K562 (cell line): ENCODE results near the gene RSPH6A. TPM values are rescaled to one million over a fixed set of nuclear protein-coding genes. Genes with fewer than 3 reads are reported as not detected.

Experiments
- ATAC-seq: fragments of 200-7000 bp; cut with Tn5 transposase; 3 replicates; pipeline ENCODE4 v1.9.1; 2020; ENCODE audit warnings: moderate library complexity
- BruUV-seq: library from RNA; stranded (reverse); fragments of 400-500 nt; replicated peaks from 2 replicates; lab custom pipeline; 2021; lab: Mats Ljungman, UMichigan
- CTCF ChIA-PET: fragments of 300-600 bp; formaldehyde crosslinking; extraction: SDS; loops from one replicate; lab custom pipeline; 2021; ENCODE audit warnings: low intra/inter-chr PET ratio; lab: Yijun Ruan, JAX
- POLR2A ChIA-PET: fragments of 300-600, 350-650 bp; sonication (Branson Sonifier 250); formaldehyde crosslinking; extraction: SDS; loops from one replicate; lab custom pipeline; 2021; ENCODE audit warnings: antibody characterized with exemption, inconsistent platforms; lab: Yijun Ruan, JAX
- DNase-seq, 4 experiments: peaks; one replicate each; pipeline versions ENCODE4 v3.0.0 to v3.0.0-alpha.2; 2011 to 2018; ENCODE audit warnings: low spot score in 3 of 4, mixed read lengths in 3 of 4; ENCODE audit errors: extremely low read depth in 1 of 4
- FAIRE-seq: peaks from 2 replicates; lab custom pipeline; 2011; peaks lifted over from hg19 to GRCh38; lab: Jason Lieb, UNC
- H2AFZ ChIP-seq: 2 replicates; pipeline ENCODE4 v1.6.0; 2011; ENCODE audit warnings: low read depth, low read length, control low read depth, inconsistent platforms
- H3K27ac ChIP-seq: fragments of 200-600 bp; 3 replicates; pipeline ENCODE4 v1.8.0; 2011; ENCODE audit warnings: low read depth, mild to moderate bottlenecking, control low read depth, inconsistent platforms, low read length, moderate library complexity, mixed read lengths; ENCODE audit errors: extremely low read depth
- H3K27me3 ChIP-seq, 2 experiments: fragments of 300-600 bp in 1 of 2; 2 replicates in 1 of 2; 3 replicates in 1 of 2; pipeline versions ENCODE4 v1.6.0 to v1.8.0; 2011; ENCODE audit warnings: inconsistent platforms in 2 of 2, low read length in 2 of 2, mild to moderate bottlenecking in 1 of 2, mixed read lengths in 1 of 2, moderate library complexity in 1 of 2; ENCODE audit not compliant: control insufficient read depth in 2 of 2, insufficient read depth in 2 of 2
- H3K36me3 ChIP-seq: fragments of 300-600 bp; 3 replicates; pipeline ENCODE4 v1.8.0; 2011; ENCODE audit warnings: mild to moderate bottlenecking, low read length, inconsistent platforms; ENCODE audit not compliant: control insufficient read depth, insufficient read depth
- H3K4me1 ChIP-seq, 2 experiments: fragments of 200-600 bp in 1 of 2; replicated peaks in 1 of 2; 2 replicates in 1 of 2; 3 replicates in 1 of 2; pipeline versions ENCODE4 v1.5.1 to v1.8.0; 2011; ENCODE audit warnings: inconsistent platforms in 2 of 2, low read length in 2 of 2, mild to moderate bottlenecking in 1 of 2, mixed read lengths in 1 of 2, moderate library complexity in 1 of 2; ENCODE audit not compliant: control insufficient read depth in 2 of 2, insufficient read depth in 2 of 2
- H3K4me2 ChIP-seq: 2 replicates; pipeline ENCODE4 v1.6.1; 2011; ENCODE audit warnings: low read length, control low read depth, inconsistent platforms, mixed read lengths; ENCODE audit not compliant: insufficient read depth
- H3K4me3 ChIP-seq: fragments of 200-600 bp; sonication (generic), shearing (Covaris generic); 2 replicates; pipeline ENCODE4 v1.5.1; 2016; ENCODE audit warnings: control low read depth, inconsistent platforms
- H3K79me2 ChIP-seq: fragments of 200-600 bp; 3 replicates; pipeline ENCODE4 v1.8.0; 2011; ENCODE audit warnings: low read length, inconsistent platforms; ENCODE audit not compliant: control insufficient read depth, insufficient read depth
- H3K9ac ChIP-seq, 2 experiments: 2 replicates each; pipeline versions ENCODE4 v1.6.0 to v1.6.1; 2011; ENCODE audit warnings: low read depth in 2 of 2, low read length in 2 of 2, control low read depth in 1 of 2, inconsistent platforms in 1 of 2, mild to moderate bottlenecking in 1 of 2, mixed read lengths in 1 of 2; ENCODE audit not compliant: insufficient read depth in 1 of 2
- H3K9me1 ChIP-seq: one replicate; pipeline ENCODE4 v1.6.0; 2011; ENCODE audit warnings: inconsistent platforms, mild to moderate bottlenecking, low read length, moderate library complexity; ENCODE audit not compliant: control insufficient read depth, insufficient read depth
- H3K9me3 ChIP-seq: replicated peaks from 2 replicates; pipeline ENCODE4 v1.5.1; 2011; ENCODE audit warnings: low read depth, low read length, inconsistent platforms; ENCODE audit not compliant: control insufficient read depth, insufficient read depth
- H4K20me1 ChIP-seq: replicated peaks from 2 replicates; pipeline ENCODE4 v1.6.1; 2011; ENCODE audit warnings: low read length, inconsistent platforms, mixed read lengths; ENCODE audit not compliant: control insufficient read depth, insufficient read depth
- CBX1 ChIP-seq: sonication (generic); IDR thresholded peaks from 2 replicates; pipeline ENCODE4 v1.6.1; 2016; ENCODE audit warnings: antibody characterized with exemption, low read depth, mild to moderate bottlenecking
- CBX8 ChIP-seq: fragments of 200-600 bp; sonication (generic); IDR thresholded peaks from 2 replicates; pipeline ENCODE4 v1.6.1; 2012; ENCODE audit warnings: borderline replicate concordance, mixed run types, low read depth, mild to moderate bottlenecking, moderate library complexity, mixed read lengths, low read length, control low read depth, inconsistent platforms; ENCODE audit not compliant: poor library complexity, severe bottlenecking; ENCODE audit errors: extremely low read depth
- ELF1 ChIP-seq: fragments of 200-800 bp; sonication (Bioruptor generic); IDR thresholded peaks from 2 replicates; pipeline ENCODE4 v1.6.1; 2016; ENCODE audit warnings: missing genetic modification characterization, missing compliant biosample characterization
- FOXJ2 ChIP-seq: fragments of 200-800 bp; sonication (Bioruptor generic); IDR thresholded peaks from 2 replicates; pipeline ENCODE4 v1.6.1; 2016; ENCODE audit warnings: missing genetic modification characterization, missing compliant biosample characterization
- MTA3 ChIP-seq: fragments of 450-650 bp; formaldehyde crosslinking; IDR thresholded peaks from 2 replicates; pipeline ENCODE4 v1.6.1; 2017; ENCODE audit warnings: mild to moderate bottlenecking, borderline replicate concordance
- POLR2B ChIP-seq: fragments of 450-650 bp; IDR thresholded peaks from 2 replicates; pipeline ENCODE4 v1.6.1; 2018; ENCODE audit warnings: low read depth; ENCODE audit not compliant: partially characterized antibody
- TFAM ChIP-seq: fragments of 250-450 bp; sonication (Bioruptor Pico); conservative IDR thresholded peaks from 2 replicates; pipeline ENCODE4 v1.5.0; 2021; ENCODE audit warnings: mild to moderate bottlenecking, moderate library complexity
- YY1 ChIP-seq, 3 experiments: IDR thresholded peaks; 2 replicates each; pipeline ENCODE4 v1.6.1; 2011; ENCODE audit warnings: low read length in 2 of 3, mild to moderate bottlenecking in 2 of 3, moderate library complexity in 2 of 3, borderline replicate concordance in 1 of 3, control low read depth in 1 of 3, low read depth in 1 of 3; ENCODE audit not compliant: insufficient read depth in 3 of 3, insufficient replicate concordance in 2 of 3, control insufficient read depth in 1 of 3, insufficient read length in 1 of 3; ENCODE audit errors: extremely low read depth in 1 of 3
- ZNF696 ChIP-seq: fragments of 250-450 bp; sonication (Bioruptor Pico); conservative IDR thresholded peaks from 2 replicates; pipeline ENCODE4 v1.4.0; 2020; ENCODE audit warnings: mild to moderate bottlenecking, moderate library complexity
- ZNF778 ChIP-seq: fragments of 450-650 bp; formaldehyde crosslinking; IDR thresholded peaks from 2 replicates; pipeline ENCODE4 v1.4.0; 2020; ENCODE audit warnings: mild to moderate bottlenecking, moderate library complexity
- WGBS: fragments of 100-300 bp; shearing (Covaris generic); methylation state at CpG from one replicate; pipeline ENCODE4 v1.1.6; 2016; ENCODE audit warnings: low coverage, mixed read lengths; ENCODE audit not compliant: insufficient coverage; ENCODE audit errors: missing lambda C conversion rate; 5-methylcytosine and 5-hydroxymethylcytosine counted together
- in situ Hi-C: fragments of 300-500 bp; cut with MboI; formaldehyde crosslinking; loops from 4 replicates; pipeline ENCODE4 v1.15.0; 2018; ENCODE audit warnings: inconsistent platforms, mixed read lengths
- intact Hi-C: fragments of 100-400 bp; cut with micrococcal nuclease; formaldehyde crosslinking; loops from 2 replicates; pipeline ENCODE4 v1.14.2; 2022
- polyA plus RNA-seq, 8 experiments: library from polyadenylated mRNA; depleted of rRNA in 4 of 8; stranded (reverse) in 5 of 8; unstranded in 3 of 8; fragments of >200 nt; fragmentation: Nextera tagmentation in 2 of 8; fragmentation: Illumina TruSeq in 1 of 8; extraction: Ambion mirVana in 2 of 8; extraction: Trizol in 1 of 8; gene quantifications; 2 replicates each; pipeline versions ENCODE4 v1.2.1 to v1.2.3, GENCODE V29; 2011 to 2014; ENCODE audit warnings: inconsistent platforms in 1 of 8, missing spikeins in 1 of 8
- total RNA-seq, 7 experiments: library from RNA; depleted of rRNA in 6 of 7; stranded (reverse); fragments of >200 nt in 6 of 7; fragmentation: Illumina TruSeq in 2 of 7; extraction: Trizol in 2 of 7; gene quantifications; 2 replicates each; pipeline versions ENCODE4 v1.2.1 to v1.2.3, GENCODE V29; 2011 to 2021; ENCODE audit warnings: low replicate concordance in 1 of 7
- TF ChIP-seq, protein P1 (sequence below): fragments of 450-650 bp; formaldehyde crosslinking; IDR thresholded peaks from 2 replicates; pipeline ENCODE4 v1.4.0; 2022; ENCODE audit warnings: missing genetic modification characterization
- TF ChIP-seq, protein P2 (sequence below): sonication (generic); formaldehyde crosslinking; IDR thresholded peaks from 2 replicates; pipeline ENCODE4 v1.8.1; 2023; ENCODE audit warnings: missing genetic modification reagents, mild to moderate bottlenecking, borderline replicate concordance
- TF ChIP-seq, protein P3 (sequence below): fragments of 250-450 bp; sonication (Bioruptor Pico); IDR thresholded peaks from 2 replicates; pipeline ENCODE4 v1.4.0; 2020; ENCODE audit warnings: mild to moderate bottlenecking

RSPH6A gene
- total and polyA plus RNA-seq, 9 of the 15 experiments (the other 6 are each of a cell fraction or from before 2014, with no cell fraction given), result 0.03 to 0.15 (median 0.07) TPM; not detected in 5

DNA sequence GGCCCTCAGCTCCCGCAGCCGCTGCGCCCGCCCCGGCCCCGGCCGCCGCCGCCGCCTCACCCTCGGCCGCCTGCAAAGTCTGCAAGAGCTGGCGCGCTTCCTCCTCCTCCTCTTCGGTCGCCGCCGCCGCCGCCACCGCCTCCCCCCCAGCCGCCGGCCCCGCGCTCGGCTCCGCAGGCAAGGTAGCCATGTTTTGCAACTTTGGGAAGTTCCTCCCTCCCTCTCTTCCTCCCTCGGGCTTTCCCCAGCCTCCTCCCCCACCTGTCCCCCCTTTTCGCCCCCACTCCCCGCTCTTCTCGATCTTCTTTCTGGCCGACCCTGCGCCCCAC is 46.5 kb downstream of the RSPH6A start:
- intact Hi-C loops, result no loop called here
- Histone ChIP-seq H3K79me2 (peaks cover 17% of the 10 kb centered on the region; the same call in 2 of the 3 replicates), H3K9ac (peak overlapping the region; percentile 69 to 98; a peak in 3 of 4 replicates), H3K36me3 (peaks cover 6% of the 10 kb centered on the region; the same call in 1 of the 3 replicates), H3K9me1 (no peaks in the 10 kb centered on the region), H2AFZ (peak overlapping the region; percentile 58), H3K27ac (peak overlapping the region; percentile 77), H3K4me3 (peak overlapping the region; percentile 56), H3K4me2 (peak overlapping the region; percentile 88), H4K20me1 (no peaks in the 10 kb centered on the region), H3K27me3 (no peaks in the 10 kb centered on the region), H3K9me3 (no peaks in the 10 kb centered on the region), H3K4me1 (peaks cover 10 to 83% of the 10 kb centered on the region in 2 experiments; a peak in 4 of 5 replicates)
- WGBS, result 0% methylated on average over 2 of the region's 33 CpGs
- CTCF ChIA-PET, result interaction anchor here (1.4 to 2.9 kb wide), 2 partner anchors 30 to 309 kb away, joined by 5 to 22 read pairs; no protein-coding TSS in a partner anchor
- POLR2A ChIA-PET, result interaction anchor here (0.9 to 5.9 kb wide), 5 partner anchors 12 to 86 kb away, joined by 3 to 70 read pairs (median 7); partner anchors contain the start of gene DMPK
- in situ Hi-C loops, result no loop called here
- FAIRE-seq (no peak), ATAC-seq (no peak), DNase-seq (peak; percentile 38 to 59 (median 45))
- BruUV-seq, result no TSS peak
- no peak for TF ChIP-seq CBX8
- no peak for TF ChIP-seq MTA3
- peak; percentile 5 to 81 (median 65) for TF ChIP-seq YY1 (IDR thresholded peaks at IDR 0.05; ENCODE audit: borderline replicate concordance in 1 of 3, control insufficient read depth in 1 of 3, extremely low read depth in 1 of 3, insufficient read depth in 3 of 3, insufficient read length in 1 of 3, insufficient replicate concordance in 2 of 3, low read depth in 1 of 3, low read length in 2 of 3)
- TF ChIP-seq ZNF778 (CRISPR knock-in tag), result no peak
- TF ChIP-seq TFAM (CRISPR knock-in tag), result no peak
- TF ChIP-seq FOXJ2 (tag), result no peak
- TF ChIP-seq CBX1, result no peak
- TF ChIP-seq, protein P1, sequence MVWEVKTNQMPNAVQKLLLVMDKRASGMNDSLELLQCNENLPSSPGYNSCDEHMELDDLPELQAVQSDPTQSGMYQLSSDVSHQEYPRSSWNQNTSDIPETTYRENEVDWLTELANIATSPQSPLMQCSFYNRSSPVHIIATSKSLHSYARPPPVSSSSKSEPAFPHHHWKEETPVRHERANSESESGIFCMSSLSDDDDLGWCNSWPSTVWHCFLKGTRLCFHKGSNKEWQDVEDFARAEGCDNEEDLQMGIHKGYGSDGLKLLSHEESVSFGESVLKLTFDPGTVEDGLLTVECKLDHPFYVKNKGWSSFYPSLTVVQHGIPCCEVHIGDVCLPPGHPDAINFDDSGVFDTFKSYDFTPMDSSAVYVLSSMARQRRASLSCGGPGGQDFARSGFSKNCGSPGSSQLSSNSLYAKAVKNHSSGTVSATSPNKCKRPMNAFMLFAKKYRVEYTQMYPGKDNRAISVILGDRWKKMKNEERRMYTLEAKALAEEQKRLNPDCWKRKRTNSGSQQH (CRISPR knock-in tag), result no peak
- TF ChIP-seq, protein P2, sequence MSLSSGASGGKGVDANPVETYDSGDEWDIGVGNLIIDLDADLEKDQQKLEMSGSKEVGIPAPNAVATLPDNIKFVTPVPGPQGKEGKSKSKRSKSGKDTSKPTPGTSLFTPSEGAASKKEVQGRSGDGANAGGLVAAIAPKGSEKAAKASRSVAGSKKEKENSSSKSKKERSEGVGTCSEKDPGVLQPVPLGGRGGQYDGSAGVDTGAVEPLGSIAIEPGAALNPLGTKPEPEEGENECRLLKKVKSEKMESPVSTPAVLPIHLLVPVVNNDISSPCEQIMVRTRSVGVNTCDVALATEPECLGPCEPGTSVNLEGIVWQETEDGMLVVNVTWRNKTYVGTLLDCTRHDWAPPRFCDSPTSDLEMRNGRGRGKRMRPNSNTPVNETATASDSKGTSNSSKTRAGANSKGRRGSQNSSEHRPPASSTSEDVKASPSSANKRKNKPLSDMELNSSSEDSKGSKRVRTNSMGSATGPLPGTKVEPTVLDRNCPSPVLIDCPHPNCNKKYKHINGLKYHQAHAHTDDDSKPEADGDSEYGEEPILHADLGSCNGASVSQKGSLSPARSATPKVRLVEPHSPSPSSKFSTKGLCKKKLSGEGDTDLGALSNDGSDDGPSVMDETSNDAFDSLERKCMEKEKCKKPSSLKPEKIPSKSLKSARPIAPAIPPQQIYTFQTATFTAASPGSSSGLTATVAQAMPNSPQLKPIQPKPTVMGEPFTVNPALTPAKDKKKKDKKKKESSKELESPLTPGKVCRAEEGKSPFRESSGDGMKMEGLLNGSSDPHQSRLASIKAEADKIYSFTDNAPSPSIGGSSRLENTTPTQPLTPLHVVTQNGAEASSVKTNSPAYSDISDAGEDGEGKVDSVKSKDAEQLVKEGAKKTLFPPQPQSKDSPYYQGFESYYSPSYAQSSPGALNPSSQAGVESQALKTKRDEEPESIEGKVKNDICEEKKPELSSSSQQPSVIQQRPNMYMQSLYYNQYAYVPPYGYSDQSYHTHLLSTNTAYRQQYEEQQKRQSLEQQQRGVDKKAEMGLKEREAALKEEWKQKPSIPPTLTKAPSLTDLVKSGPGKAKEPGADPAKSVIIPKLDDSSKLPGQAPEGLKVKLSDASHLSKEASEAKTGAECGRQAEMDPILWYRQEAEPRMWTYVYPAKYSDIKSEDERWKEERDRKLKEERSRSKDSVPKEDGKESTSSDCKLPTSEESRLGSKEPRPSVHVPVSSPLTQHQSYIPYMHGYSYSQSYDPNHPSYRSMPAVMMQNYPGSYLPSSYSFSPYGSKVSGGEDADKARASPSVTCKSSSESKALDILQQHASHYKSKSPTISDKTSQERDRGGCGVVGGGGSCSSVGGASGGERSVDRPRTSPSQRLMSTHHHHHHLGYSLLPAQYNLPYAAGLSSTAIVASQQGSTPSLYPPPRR, result no peak
- TF ChIP-seq ELF1 (tag), result peak; percentile 37; the same call in 1 of the 2 replicates
- no peak for TF ChIP-seq POLR2B
- TF ChIP-seq, protein P3, sequence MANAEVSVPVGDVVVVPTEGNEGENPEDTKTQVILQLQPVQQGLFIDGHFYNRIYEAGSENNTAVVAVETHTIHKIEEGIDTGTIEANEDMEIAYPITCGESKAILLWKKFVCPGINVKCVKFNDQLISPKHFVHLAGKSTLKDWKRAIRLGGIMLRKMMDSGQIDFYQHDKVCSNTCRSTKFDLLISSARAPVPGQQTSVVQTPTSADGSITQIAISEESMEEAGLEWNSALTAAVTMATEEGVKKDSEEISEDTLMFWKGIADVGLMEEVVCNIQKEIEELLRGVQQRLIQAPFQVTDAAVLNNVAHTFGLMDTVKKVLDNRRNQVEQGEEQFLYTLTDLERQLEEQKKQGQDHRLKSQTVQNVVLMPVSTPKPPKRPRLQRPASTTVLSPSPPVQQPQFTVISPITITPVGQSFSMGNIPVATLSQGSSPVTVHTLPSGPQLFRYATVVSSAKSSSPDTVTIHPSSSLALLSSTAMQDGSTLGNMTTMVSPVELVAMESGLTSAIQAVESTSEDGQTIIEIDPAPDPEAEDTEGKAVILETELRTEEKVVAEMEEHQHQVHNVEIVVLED (CRISPR knock-in tag), result no peak
- TF ChIP-seq ZNF696 (CRISPR knock-in tag), result no peak
